Osteoblast (primary cell): Measurements from ENCODE around the gene TMPRSS3. TPM values are rescaled to one million over a fixed set of nuclear protein-coding genes. Genes with fewer than 3 reads are reported as not detected.

Experiments used
- DNase-seq: peaks from one replicate; pipeline ENCODE4 v3.0.0; 2011; ENCODE audit warnings: low spot score, mixed read lengths; ENCODE audit not compliant: insufficient read length; ENCODE audit errors: missing footprints
- H2AFZ ChIP-seq: 2 replicates; pipeline ENCODE4 v1.6.0; 2011; ENCODE audit warnings: mild to moderate bottlenecking, low read length
- H3K27ac ChIP-seq: 2 replicates; pipeline ENCODE4 v1.5.1; 2011; ENCODE audit warnings: mild to moderate bottlenecking, low read depth, low read length, moderate library complexity
- H3K27me3 ChIP-seq: 2 replicates; pipeline ENCODE4 v1.6.0; 2012; ENCODE audit warnings: mild to moderate bottlenecking, control low read depth, inconsistent platforms, low read length, moderate library complexity; ENCODE audit not compliant: insufficient read depth
- H3K36me3 ChIP-seq: 2 replicates; pipeline ENCODE4 v1.5.1; 2011; ENCODE audit warnings: mild to moderate bottlenecking, low read length, control low read depth, moderate library complexity; ENCODE audit not compliant: insufficient read depth
- H3K4me1 ChIP-seq: 2 replicates; pipeline ENCODE4 v1.5.1; 2011; ENCODE audit warnings: mild to moderate bottlenecking, low read length, control low read depth, moderate library complexity; ENCODE audit not compliant: insufficient read depth
- H3K4me2 ChIP-seq: 2 replicates; pipeline ENCODE4 v1.6.0; 2011; ENCODE audit warnings: mild to moderate bottlenecking, low read length; ENCODE audit not compliant: insufficient read depth
- H3K4me3 ChIP-seq: fragments of 200-600 bp; sonication (generic); 3 replicates; pipeline ENCODE4 v1.5.1; 2012; ENCODE audit warnings: mild to moderate bottlenecking, low read length, inconsistent platforms; ENCODE audit not compliant: insufficient read depth
- H3K79me2 ChIP-seq: 2 replicates; pipeline ENCODE4 v1.6.0; 2012; ENCODE audit warnings: mild to moderate bottlenecking, low read length, control low read depth, inconsistent platforms; ENCODE audit not compliant: insufficient read depth
- H3K9me3 ChIP-seq: 2 replicates; pipeline ENCODE4 v1.5.1; 2011; ENCODE audit warnings: low read depth, low read length, control low read depth
- H4K20me1 ChIP-seq: 2 replicates; pipeline ENCODE4 v1.6.0; 2012; ENCODE audit warnings: mild to moderate bottlenecking, low read length, control low read depth; ENCODE audit not compliant: insufficient read depth
- CTCF ChIP-seq: IDR thresholded peaks from 2 replicates; pipeline ENCODE4 v1.5.1; 2011; ENCODE audit warnings: mild to moderate bottlenecking, low read depth, low read length, moderate library complexity; ENCODE audit errors: extremely low read depth
- total RNA-seq: library from RNA; depleted of rRNA; stranded (reverse); fragments of >200 nt; gene quantifications from 2 replicates; pipeline ENCODE4 v1.2.3, GENCODE V29; 2012

TMPRSS3 gene
- total RNA-seq, 1 donor: not detected

- no peak for TF ChIP-seq CTCF
- no peak for DNase-seq
- H3K27me3 ChIP-seq: peaks cover 16% of the 10 kb centered on the region
- H3K4me1 ChIP-seq: no peaks in the 10 kb centered on the region
- H4K20me1 ChIP-seq: no peaks in the 10 kb centered on the region
- H3K9me3 ChIP-seq: no peaks in the 10 kb centered on the region
- H3K36me3 ChIP-seq: no peaks in the 10 kb centered on the region
- H3K79me2 ChIP-seq: no peaks in the 10 kb centered on the region
- no peak overlapping the region for H2AFZ ChIP-seq
- H3K4me3 ChIP-seq: no peak overlapping the region
- H3K27ac ChIP-seq: no peak overlapping the region
- H3K4me2 ChIP-seq: no peak overlapping the region
These were observed 58.6 kb downstream of the TMPRSS3 start for GRCh38 chr21:42337276-42337675.

- no peak for TF ChIP-seq CTCF
- Histone ChIP-seq H3K4me1 (no peaks in the 10 kb centered on the region), H3K36me3 (no peaks in the 10 kb centered on the region), H3K79me2 (no peaks in the 10 kb centered on the region), H3K4me3 (no peak overlapping the region), H2AFZ (no peak overlapping the region), H4K20me1 (no peaks in the 10 kb centered on the region), H3K9me3 (no peaks in the 10 kb centered on the region), H3K27ac (no peak overlapping the region), H3K27me3 (peaks cover 16% of the 10 kb centered on the region), H3K4me2 (no peak overlapping the region)
- no peak for DNase-seq
These were observed 59.8 kb downstream of the TMPRSS3 start for GRCh38 chr21:42336054-42336453.

GRCh38 chr21:42332557-42333317 lies 63.1 kb downstream of the TMPRSS3 start:
- Histone ChIP-seq H3K27ac (no peak overlapping the region), H3K4me3 (no peak overlapping the region), H3K4me1 (no peaks in the 10 kb centered on the region), H2AFZ (no peak overlapping the region), H3K4me2 (no peak overlapping the region), H3K27me3 (peaks cover 16% of the 10 kb centered on the region), H4K20me1 (no peaks in the 10 kb centered on the region), H3K9me3 (no peaks in the 10 kb centered on the region), H3K79me2 (no peaks in the 10 kb centered on the region), H3K36me3 (no peaks in the 10 kb centered on the region)
- DNase-seq: no peak
- no peak for TF ChIP-seq CTCF

GRCh38 chr21:42331660-42332059 lies 64.2 kb downstream of the TMPRSS3 start:
- H3K4me2 ChIP-seq: no peak overlapping the region
- no peak for DNase-seq
- peaks cover 16% of the 10 kb centered on the region for H3K27me3 ChIP-seq
- no peaks in the 10 kb centered on the region for H3K79me2 ChIP-seq
- no peaks in the 10 kb centered on the region for H3K4me1 ChIP-seq
- no peak for TF ChIP-seq CTCF
- H4K20me1 ChIP-seq: no peaks in the 10 kb centered on the region
- no peak overlapping the region for H3K27ac ChIP-seq
- H3K36me3 ChIP-seq: no peaks in the 10 kb centered on the region
- no peak overlapping the region for H3K4me3 ChIP-seq
- no peaks in the 10 kb centered on the region for H3K9me3 ChIP-seq
- H2AFZ ChIP-seq: no peak overlapping the region
